Measurements from ENCODE around the gene PIP5K1C. TPM values are rescaled to one million over a fixed set of nuclear protein-coding genes. Genes with fewer than 3 reads are reported as not detected.

The PIP5K1C gene
- total and polyA plus RNA-seq, 7 experiments from 2014 or later = 6.8 to 32.4 (median 21.8) TPM

- ChIA-PET POLR2A (interaction anchor here (0.7 to 1.0 kb wide), 3 partner anchors 33 to 68 kb away, joined by 3 to 4 read pairs (median 4); no protein-coding TSS in a partner anchor), CTCF (interaction anchor here (0.7 to 1.4 kb wide), 5 partner anchors 28 to 74 kb away, joined by 3 to 5 read pairs (median 4); partner anchors contain the start of gene GIPC3)
- no peaks in the 10 kb centered on the region for H3K27me3 Mint-ChIP-seq
- H3K4me1 Mint-ChIP-seq = peaks cover 1 to 23% (median 16%) of the 10 kb centered on the region in 7 donors
- H3K9me3 ChIP-seq (ENCODE audit: control insufficient read depth in 2 of 3, low read length in 3 of 3) = no peaks in the 10 kb centered on the region
- peaks cover 0 to 73% (median 0%) of the 10 kb centered on the region in 3 experiments for H3K36me3 ChIP-seq (ENCODE audit: control insufficient read depth in 2 of 3, insufficient read depth in 3 of 3, low read length in 3 of 3)
- no peak for ATAC-seq
- no peak overlapping the region for H3K27ac Mint-ChIP-seq
- no peak overlapping the region for H3K27ac ChIP-seq (ENCODE audit: low read depth, low read length)
- no peaks in the 10 kb centered on the region for H3K27me3 ChIP-seq (ENCODE audit: control insufficient read depth in 2 of 2, insufficient read depth in 2 of 2, low read length in 2 of 2)
- peaks cover 0 to 13% of the 10 kb centered on the region in 2 donors for H3K4me1 ChIP-seq (ENCODE audit: control insufficient read depth in 2 of 2, insufficient read depth in 2 of 2, low read length in 2 of 2)
- H3K36me3 Mint-ChIP-seq = peaks cover 0 to 5% (median 0%) of the 10 kb centered on the region in 5 donors
- H3K4me3 Mint-ChIP-seq = no peak overlapping the region
- intact Hi-C loops (cut with micrococcal nuclease) = loop anchor here (1.0 kb wide), 3 partner anchors 14 to 74 kb away; no protein-coding TSS in a partner anchor
- H3K9me3 Mint-ChIP-seq = no peaks in the 10 kb centered on the region
- no peak for DNase-seq
- H3K4me3 ChIP-seq (ENCODE audit: low read length) = no peak overlapping the region
Measured at GRCh38 chr19:3618811-3619630, 81.2 kb downstream of the PIP5K1C start.

DNA sequence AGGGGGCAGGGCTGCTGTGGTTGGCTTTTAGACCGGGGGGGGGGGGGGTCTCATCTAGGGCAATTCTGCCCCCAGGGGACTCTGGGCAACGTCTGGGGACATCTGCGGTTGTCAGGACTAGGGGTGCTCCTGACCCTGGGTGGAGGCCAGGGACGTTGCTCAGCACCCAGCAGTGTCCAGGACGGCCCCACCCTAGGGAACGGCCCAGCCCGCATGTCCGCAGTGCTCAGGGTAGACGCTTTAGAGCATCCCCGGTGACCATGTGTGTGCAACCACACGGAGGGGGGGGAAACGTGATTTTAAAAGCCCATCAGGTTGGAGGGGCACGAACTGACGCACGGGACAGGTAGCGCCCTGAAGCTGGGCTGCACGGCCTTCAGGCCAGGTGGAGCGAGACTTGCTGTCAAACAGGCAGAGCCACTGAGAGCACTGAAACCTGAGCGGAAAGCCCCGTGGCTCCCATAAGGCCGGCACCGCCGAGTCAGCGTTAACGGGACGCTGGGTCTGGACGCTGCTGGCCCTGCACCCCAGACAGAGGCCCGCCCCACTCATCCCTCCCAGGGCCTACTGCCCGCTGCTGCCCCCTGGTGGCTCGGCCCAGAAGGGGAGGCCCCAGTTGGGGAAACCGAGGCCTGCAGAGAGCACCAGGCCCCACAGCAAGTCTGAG lies 82.0 kb downstream of the PIP5K1C start:
- intact Hi-C loops (cut with micrococcal nuclease) = loop anchor here (1.0 kb wide), 3 partner anchors 13 to 73 kb away; no protein-coding TSS in a partner anchor
- ChIA-PET CTCF (interaction anchor here (1.0 to 1.1 kb wide), 4 partner anchors 28 to 73 kb away, joined by 3 to 5 read pairs (median 3); no protein-coding TSS in a partner anchor), POLR2A (interaction anchor here (0.7 to 1.0 kb wide), 3 partner anchors 32 to 67 kb away, joined by 3 to 4 read pairs (median 4); no protein-coding TSS in a partner anchor)
- no peak overlapping the region for H3K27ac ChIP-seq (ENCODE audit: low read depth, low read length)
- peak in 7 of 9 donors; percentile 38 to 71 (median 45) for DNase-seq
- H3K4me3 ChIP-seq (ENCODE audit: low read length) = no peak overlapping the region
- Mint-ChIP-seq H3K4me3 (peak overlapping the region in 1 of 10 donors; percentile 76), H3K9me3 (no peaks in the 10 kb centered on the region), H3K4me1 (peaks cover 0 to 22% (median 15%) of the 10 kb centered on the region in 7 donors), H3K27me3 (no peaks in the 10 kb centered on the region), H3K36me3 (peaks cover 0 to 5% (median 0%) of the 10 kb centered on the region in 5 donors), H3K27ac (no peak overlapping the region)
- no peaks in the 10 kb centered on the region for H3K9me3 ChIP-seq (ENCODE audit: control insufficient read depth in 2 of 3, low read length in 3 of 3)
- peaks cover 0 to 13% of the 10 kb centered on the region in 2 donors for H3K4me1 ChIP-seq (ENCODE audit: control insufficient read depth in 2 of 2, insufficient read depth in 2 of 2, low read length in 2 of 2)
- no peaks in the 10 kb centered on the region for H3K27me3 ChIP-seq (ENCODE audit: control insufficient read depth in 2 of 2, insufficient read depth in 2 of 2, low read length in 2 of 2)
- ATAC-seq = peak; percentile 82
- peaks cover 0 to 73% (median 0%) of the 10 kb centered on the region in 3 experiments for H3K36me3 ChIP-seq (ENCODE audit: control insufficient read depth in 2 of 3, insufficient read depth in 3 of 3, low read length in 3 of 3)

DNA sequence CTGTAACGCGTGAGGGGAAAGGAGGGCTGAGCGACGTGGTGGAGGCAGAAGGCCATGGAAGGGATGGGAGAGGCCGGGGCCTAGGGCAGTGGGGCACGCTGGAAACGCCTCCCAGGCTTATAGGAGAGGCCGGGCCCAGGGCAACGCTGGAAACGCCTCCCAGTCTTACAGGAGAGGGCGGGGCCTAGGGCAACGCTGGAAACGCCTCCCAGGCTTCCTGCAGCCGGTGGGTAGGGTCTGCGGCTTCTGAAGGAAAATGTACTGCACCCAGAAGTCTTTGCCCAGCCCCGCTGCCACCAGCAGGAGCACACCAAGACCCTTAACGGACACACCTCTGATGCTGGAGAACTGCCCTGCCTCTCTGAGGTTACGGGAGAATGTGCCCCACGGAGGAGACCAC lies 82.8 kb downstream of the PIP5K1C start:
- peak overlapping the region in 8 of 10 donors; percentile 28 to 76 (median 60) for H3K4me3 Mint-ChIP-seq
- Histone ChIP-seq H3K27ac (ENCODE audit: low read depth, low read length) (no peak overlapping the region), H3K27me3 (ENCODE audit: control insufficient read depth in 2 of 2, insufficient read depth in 2 of 2, low read length in 2 of 2) (no peaks in the 10 kb centered on the region), H3K4me1 (ENCODE audit: control insufficient read depth in 2 of 2, insufficient read depth in 2 of 2, low read length in 2 of 2) (peaks cover 0 to 13% of the 10 kb centered on the region in 2 donors), H3K36me3 (ENCODE audit: control insufficient read depth in 2 of 3, insufficient read depth in 3 of 3, low read length in 3 of 3) (peaks cover 0 to 73% (median 0%) of the 10 kb centered on the region in 3 experiments), H3K4me3 (ENCODE audit: low read length) (no peak overlapping the region), H3K9me3 (ENCODE audit: control insufficient read depth in 2 of 3, low read length in 3 of 3) (no peaks in the 10 kb centered on the region)
- H3K27me3 Mint-ChIP-seq = no peaks in the 10 kb centered on the region
- intact Hi-C loops (cut with micrococcal nuclease) = loop anchor here in 1 of 2 donors (1.0 kb wide), 1 partner anchor 10 kb away; no protein-coding TSS in a partner anchor
- H3K4me1 Mint-ChIP-seq = peaks cover 0 to 19% (median 12%) of the 10 kb centered on the region in 7 donors
- POLR2A ChIA-PET = no interaction called here
- H3K9me3 Mint-ChIP-seq = no peaks in the 10 kb centered on the region
- DNase-seq = peak in 6 of 9 donors; percentile 26 to 45 (median 36)
- peaks cover 0 to 2% (median 0%) of the 10 kb centered on the region in 5 donors for H3K36me3 Mint-ChIP-seq
- peak; percentile 52 for ATAC-seq
- CTCF ChIA-PET = interaction anchor here (1.0 to 1.1 kb wide), 3 partner anchors 13 to 33 kb away, joined by 3 read pairs; no protein-coding TSS in a partner anchor
- H3K27ac Mint-ChIP-seq = peak overlapping the region in 7 of 9 donors; percentile 20 to 71 (median 58)

GRCh38 chr19:3615524-3616135 lies 84.6 kb downstream of the PIP5K1C start:
- H3K27me3 ChIP-seq (ENCODE audit: control insufficient read depth in 2 of 2, insufficient read depth in 2 of 2, low read length in 2 of 2) = no peaks in the 10 kb centered on the region
- no peak overlapping the region for H3K27ac ChIP-seq (ENCODE audit: low read depth, low read length)
- Mint-ChIP-seq H3K36me3 (peaks cover 0 to 6% (median 3%) of the 10 kb centered on the region in 5 donors), H3K27me3 (no peaks in the 10 kb centered on the region), H3K4me3 (no peak overlapping the region), H3K4me1 (peaks cover 0 to 14% (median 9%) of the 10 kb centered on the region in 7 donors), H3K9me3 (no peaks in the 10 kb centered on the region), H3K27ac (peak overlapping the region in 1 of 9 donors; percentile 42)
- intact Hi-C loops (cut with micrococcal nuclease) = no loop called here
- no peak for DNase-seq
- CTCF ChIA-PET = interaction anchor here (0.6 to 1.1 kb wide), 2 partner anchors 56 to 78 kb away, joined by 4 read pairs; no protein-coding TSS in a partner anchor
- no peak overlapping the region for H3K4me3 ChIP-seq (ENCODE audit: low read length)
- peaks cover 0 to 74% (median 0%) of the 10 kb centered on the region in 3 experiments for H3K36me3 ChIP-seq (ENCODE audit: control insufficient read depth in 2 of 3, insufficient read depth in 3 of 3, low read length in 3 of 3)
- POLR2A ChIA-PET = interaction anchor here (1.4 kb wide), 1 partner anchor 11 kb away, joined by 3 read pairs; no protein-coding TSS in a partner anchor
- no peak for ATAC-seq
- peaks cover 0 to 13% of the 10 kb centered on the region in 2 donors for H3K4me1 ChIP-seq (ENCODE audit: control insufficient read depth in 2 of 2, insufficient read depth in 2 of 2, low read length in 2 of 2)
- no peaks in the 10 kb centered on the region for H3K9me3 ChIP-seq (ENCODE audit: control insufficient read depth in 2 of 3, low read length in 3 of 3)

- H3K27me3 ChIP-seq (ENCODE audit: control insufficient read depth in 2 of 2, insufficient read depth in 2 of 2, low read length in 2 of 2) = no peaks in the 10 kb centered on the region
- no peak overlapping the region for H3K27ac ChIP-seq (ENCODE audit: low read depth, low read length)
- Mint-ChIP-seq H3K4me3 (no peak overlapping the region), H3K36me3 (peaks cover 0 to 9% (median 3%) of the 10 kb centered on the region in 5 donors), H3K27me3 (no peaks in the 10 kb centered on the region), H3K27ac (peak overlapping the region in 1 of 9 donors; percentile 42), H3K9me3 (no peaks in the 10 kb centered on the region), H3K4me1 (peaks cover 0 to 14% (median 9%) of the 10 kb centered on the region in 7 donors)
- intact Hi-C loops (cut with micrococcal nuclease) = no loop called here
- ChIA-PET CTCF (interaction anchor here (0.6 to 1.1 kb wide), 2 partner anchors 56 to 79 kb away, joined by 4 read pairs; no protein-coding TSS in a partner anchor), POLR2A (interaction anchor here (1.4 kb wide), 1 partner anchor 10 kb away, joined by 3 read pairs; no protein-coding TSS in a partner anchor)
- H3K36me3 ChIP-seq (ENCODE audit: control insufficient read depth in 2 of 3, insufficient read depth in 3 of 3, low read length in 3 of 3) = peaks cover 0 to 74% (median 0%) of the 10 kb centered on the region in 3 experiments
- H3K4me3 ChIP-seq (ENCODE audit: low read length) = no peak overlapping the region
- no peak for DNase-seq
- H3K9me3 ChIP-seq (ENCODE audit: control insufficient read depth in 2 of 3, low read length in 3 of 3) = no peaks in the 10 kb centered on the region
- H3K4me1 ChIP-seq (ENCODE audit: control insufficient read depth in 2 of 2, insufficient read depth in 2 of 2, low read length in 2 of 2) = peaks cover 0 to 13% of the 10 kb centered on the region in 2 donors
- ATAC-seq = no peak
Measured at GRCh38 chr19:3614858-3615505, 85.3 kb downstream of the PIP5K1C start.

Measured in naive thymus-derived CD4-positive, alpha-beta T cell (primary cell).